ENCODE data around the gene GMPR2.

- TF ChIP-seq CTCF (IDR thresholded peaks at IDR 0.05) (no peak), POLR2A (IDR thresholded peaks at IDR 0.05) (no peak)
Observed at GRCh38 chr14:24204163-24205146, 28.3 kb upstream of the GMPR2 start.
